ENCODE results near the gene ATRX.

DNA sequence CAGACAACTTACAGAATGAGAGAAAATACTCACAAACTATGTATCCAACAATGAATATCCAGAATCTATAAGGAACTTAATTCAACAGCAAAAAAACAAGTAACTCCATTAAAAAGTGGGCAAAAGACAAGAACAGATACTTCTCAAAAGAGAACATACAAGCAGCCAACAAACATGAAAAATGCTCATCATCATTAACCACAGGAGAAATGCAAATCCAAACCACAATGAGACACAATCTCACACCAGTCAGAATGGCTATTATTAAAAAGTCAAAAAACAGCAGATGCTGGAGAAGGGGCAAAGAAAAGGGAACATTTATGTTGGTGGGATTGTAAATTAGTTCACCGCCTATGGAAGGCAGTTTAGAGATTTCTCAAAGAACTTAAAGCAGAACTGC lies 188.5 kb downstream of the ATRX start:
- TF ChIP-seq POLR2AphosphoS5 (IDR thresholded peaks at IDR 0.05; ENCODE audit: borderline replicate concordance, low read depth, low read length), result no peak
- TF ChIP-seq EZH2 (IDR thresholded peaks at IDR 0.05), result no peak
